Kidney tubule cell (primary cell): Measurements from ENCODE around the gene MVB12B.

ENCODE experiments used
- DNase-seq: peaks from one replicate; pipeline ENCODE4 v3.0.0-alpha.2; 2018; ENCODE audit warnings: low spot score

Gene MVB12B

GRCh38 chr9:126363847-126364671 is 37.4 kb downstream of the MVB12B start:
- no peak for DNase-seq

- no peak for DNase-seq
Observed at GRCh38 chr9:126365780-126366179, 39.2 kb downstream of the MVB12B start.

GRCh38 chr9:126366366-126367011 is 39.9 kb downstream of the MVB12B start:
- no peak for DNase-seq

- no peak for DNase-seq
Observed at GRCh38 chr9:126367139-126367538, 40.5 kb downstream of the MVB12B start.

- no peak for DNase-seq
Observed at GRCh38 chr9:126367616-126368015, 41.0 kb downstream of the MVB12B start.

GRCh38 chr9:126368020-126368419 is 41.4 kb downstream of the MVB12B start:
- no peak for DNase-seq

- no peak for DNase-seq
Observed at GRCh38 chr9:126371007-126371870, 44.6 kb downstream of the MVB12B start.

GRCh38 chr9:126372716-126373115 is 46.1 kb downstream of the MVB12B start:
- peak; percentile 13 for DNase-seq

GRCh38 chr9:126373241-126373640 is 46.6 kb downstream of the MVB12B start:
- peak; percentile 89 for DNase-seq

- DNase-seq = no peak
Observed at GRCh38 chr9:126374366-126374781, 47.7 kb downstream of the MVB12B start.

GRCh38 chr9:126375386-126375785 is 48.8 kb downstream of the MVB12B start:
- DNase-seq = no peak

- DNase-seq = no peak
Observed at GRCh38 chr9:126376311-126377175, 49.9 kb downstream of the MVB12B start.

GRCh38 chr9:126377176-126377509 is 50.5 kb downstream of the MVB12B start:
- no peak for DNase-seq

- DNase-seq = no peak
Observed at GRCh38 chr9:126377536-126377935, 50.9 kb downstream of the MVB12B start.

- no peak for DNase-seq
Observed at GRCh38 chr9:126378761-126379160, 52.1 kb downstream of the MVB12B start.

- DNase-seq = peak; percentile 79
Observed at GRCh38 chr9:126379661-126380360, 53.2 kb downstream of the MVB12B start.

- no peak for DNase-seq
Observed at GRCh38 chr9:126380447-126380846, 53.8 kb downstream of the MVB12B start.

- no peak for DNase-seq
Observed at GRCh38 chr9:126381195-126381594, 54.6 kb downstream of the MVB12B start.

- DNase-seq = no peak
Observed at GRCh38 chr9:126383406-126384046, 56.9 kb downstream of the MVB12B start.

GRCh38 chr9:126384926-126385325 is 58.3 kb downstream of the MVB12B start:
- DNase-seq = no peak

- DNase-seq = no peak
Observed at GRCh38 chr9:126386088-126386487, 59.5 kb downstream of the MVB12B start.
